Measurements from ENCODE around the gene DYNLT1.
"Not testable (repeated sequence)": the region's sequence is repeated elsewhere in the genome, so short reads cannot be mapped to it uniquely, and the experiment has no call there.

DNA sequence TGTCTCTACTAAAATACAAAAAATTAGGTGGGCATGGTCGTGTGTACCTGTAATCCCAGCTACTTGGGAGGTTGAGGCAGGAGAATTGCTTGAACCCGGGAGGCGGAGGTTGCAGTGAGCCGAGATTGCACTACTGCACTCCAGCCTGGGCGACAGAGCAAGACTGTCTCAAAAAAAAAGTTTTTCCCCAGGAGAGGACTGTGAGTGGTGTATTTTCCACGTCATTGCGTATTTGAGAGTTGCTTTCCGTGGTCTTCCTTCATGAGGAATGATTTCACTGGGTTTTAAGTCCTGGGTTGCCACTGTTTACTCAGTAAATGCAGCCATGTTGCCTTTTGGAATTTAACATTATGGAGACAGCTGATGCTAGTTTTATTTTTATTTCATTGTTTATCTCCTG, 27.6 kb upstream of the DYNLT1 start:
- not testable (repeated sequence) for TF ChIP-seq CTCF, POLR2AphosphoS5, POLR2A, EP300 (IDR thresholded peaks at IDR 0.05)

Data from gastroesophageal sphincter (tissue), 3 donors.